Parathyroid adenoma (tissue), 2 donors: Measurements from ENCODE around the gene XRCC6.

Experiments
- H2AFZ ChIP-seq: fragments of 300-600 bp; sonication (generic); one replicate; pipeline ENCODE4 v1.7.0; 2017; ENCODE audit warnings: antibody characterized with exemption, mild to moderate bottlenecking
- H3K27ac ChIP-seq: fragments of 300-600 bp; sonication (generic); one replicate; pipeline ENCODE4 v1.7.0; 2017
- H3K27me3 ChIP-seq: fragments of 300-600 bp; sonication (generic); one replicate; pipeline ENCODE4 v1.7.0; 2017; ENCODE audit warnings: low read length; ENCODE audit not compliant: control insufficient read depth, insufficient read depth
- H3K36me3 ChIP-seq: fragments of 300-600 bp; sonication (generic); one replicate; pipeline ENCODE4 v1.7.0; 2017; ENCODE audit warnings: low read length; ENCODE audit not compliant: control insufficient read depth, insufficient read depth
- H3K4me1 ChIP-seq: fragments of 300-600 bp; sonication (generic); one replicate; pipeline ENCODE4 v1.7.0; 2017; ENCODE audit warnings: control low read depth
- H3K4me2 ChIP-seq: fragments of 300-600 bp; sonication (generic); one replicate; pipeline ENCODE4 v1.7.0; 2017; ENCODE audit warnings: low read length
- H3K4me3 ChIP-seq: fragments of 300-600 bp; sonication (generic); one replicate; pipeline ENCODE4 v1.7.0; 2017; ENCODE audit warnings: low read depth, low read length
- H3K79me2 ChIP-seq: fragments of 300-600 bp; sonication (generic); one replicate; pipeline ENCODE4 v1.7.0; 2017; ENCODE audit warnings: control low read depth
- H3K9ac ChIP-seq: fragments of 300-600 bp; sonication (generic); one replicate; pipeline ENCODE4 v1.7.0; 2017; ENCODE audit warnings: mild to moderate bottlenecking
- H3K9me3 ChIP-seq: fragments of 300-600 bp; sonication (generic); one replicate; pipeline ENCODE4 v1.7.0; 2017; ENCODE audit warnings: low read length; ENCODE audit not compliant: control insufficient read depth
- TF ChIP-seq, protein P1 (sequence below): fragments of 300-600 bp; sonication (generic); IDR thresholded peaks from one replicate; pipeline ENCODE4 v1.7.0; 2017; ENCODE audit warnings: antibody characterized with exemption, mild to moderate bottlenecking
- donor health status: primary hyperparathyroidism.

The XRCC6 gene

DNA sequence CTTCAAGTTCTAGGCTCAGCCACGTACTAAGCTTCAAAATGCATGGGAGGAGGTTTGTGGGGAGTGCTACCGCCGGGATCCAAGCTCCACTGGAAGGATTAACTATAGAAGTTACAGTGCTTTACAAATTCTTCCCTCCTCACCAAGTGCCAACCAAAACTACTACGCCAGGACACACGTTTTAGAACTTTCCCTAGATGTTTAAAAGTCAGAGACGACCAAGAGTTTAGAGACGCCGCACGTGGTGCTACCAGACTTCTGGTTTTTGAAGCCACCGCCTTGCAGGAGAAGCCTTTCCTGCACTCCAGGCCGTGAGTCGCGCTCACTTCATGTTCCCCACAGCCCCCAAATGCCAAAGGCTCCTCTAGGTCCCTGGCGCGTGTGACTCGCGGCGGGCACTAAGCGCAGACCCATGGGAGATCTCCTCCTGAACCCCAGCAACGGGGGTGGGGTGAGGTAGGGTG is 66.8 kb downstream of the XRCC6 start:
- H3K36me3 ChIP-seq = no peaks in the 10 kb centered on the region
- H3K4me1 ChIP-seq = no peaks in the 10 kb centered on the region
- no peaks in the 10 kb centered on the region for H3K27me3 ChIP-seq
- H3K4me2 ChIP-seq = peak overlapping the region; percentile 98
- peak overlapping the region; percentile 95 for H2AFZ ChIP-seq
- TF ChIP-seq, protein P1, sequence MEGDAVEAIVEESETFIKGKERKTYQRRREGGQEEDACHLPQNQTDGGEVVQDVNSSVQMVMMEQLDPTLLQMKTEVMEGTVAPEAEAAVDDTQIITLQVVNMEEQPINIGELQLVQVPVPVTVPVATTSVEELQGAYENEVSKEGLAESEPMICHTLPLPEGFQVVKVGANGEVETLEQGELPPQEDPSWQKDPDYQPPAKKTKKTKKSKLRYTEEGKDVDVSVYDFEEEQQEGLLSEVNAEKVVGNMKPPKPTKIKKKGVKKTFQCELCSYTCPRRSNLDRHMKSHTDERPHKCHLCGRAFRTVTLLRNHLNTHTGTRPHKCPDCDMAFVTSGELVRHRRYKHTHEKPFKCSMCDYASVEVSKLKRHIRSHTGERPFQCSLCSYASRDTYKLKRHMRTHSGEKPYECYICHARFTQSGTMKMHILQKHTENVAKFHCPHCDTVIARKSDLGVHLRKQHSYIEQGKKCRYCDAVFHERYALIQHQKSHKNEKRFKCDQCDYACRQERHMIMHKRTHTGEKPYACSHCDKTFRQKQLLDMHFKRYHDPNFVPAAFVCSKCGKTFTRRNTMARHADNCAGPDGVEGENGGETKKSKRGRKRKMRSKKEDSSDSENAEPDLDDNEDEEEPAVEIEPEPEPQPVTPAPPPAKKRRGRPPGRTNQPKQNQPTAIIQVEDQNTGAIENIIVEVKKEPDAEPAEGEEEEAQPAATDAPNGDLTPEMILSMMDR = no peak
- peaks cover 5% of the 10 kb centered on the region for H3K79me2 ChIP-seq
- H3K9ac ChIP-seq = no peak overlapping the region
- H3K9me3 ChIP-seq = no peaks in the 10 kb centered on the region
- peak overlapping the region; percentile 97 for H3K27ac ChIP-seq
- peak overlapping the region; percentile 91 for H3K4me3 ChIP-seq

DNA sequence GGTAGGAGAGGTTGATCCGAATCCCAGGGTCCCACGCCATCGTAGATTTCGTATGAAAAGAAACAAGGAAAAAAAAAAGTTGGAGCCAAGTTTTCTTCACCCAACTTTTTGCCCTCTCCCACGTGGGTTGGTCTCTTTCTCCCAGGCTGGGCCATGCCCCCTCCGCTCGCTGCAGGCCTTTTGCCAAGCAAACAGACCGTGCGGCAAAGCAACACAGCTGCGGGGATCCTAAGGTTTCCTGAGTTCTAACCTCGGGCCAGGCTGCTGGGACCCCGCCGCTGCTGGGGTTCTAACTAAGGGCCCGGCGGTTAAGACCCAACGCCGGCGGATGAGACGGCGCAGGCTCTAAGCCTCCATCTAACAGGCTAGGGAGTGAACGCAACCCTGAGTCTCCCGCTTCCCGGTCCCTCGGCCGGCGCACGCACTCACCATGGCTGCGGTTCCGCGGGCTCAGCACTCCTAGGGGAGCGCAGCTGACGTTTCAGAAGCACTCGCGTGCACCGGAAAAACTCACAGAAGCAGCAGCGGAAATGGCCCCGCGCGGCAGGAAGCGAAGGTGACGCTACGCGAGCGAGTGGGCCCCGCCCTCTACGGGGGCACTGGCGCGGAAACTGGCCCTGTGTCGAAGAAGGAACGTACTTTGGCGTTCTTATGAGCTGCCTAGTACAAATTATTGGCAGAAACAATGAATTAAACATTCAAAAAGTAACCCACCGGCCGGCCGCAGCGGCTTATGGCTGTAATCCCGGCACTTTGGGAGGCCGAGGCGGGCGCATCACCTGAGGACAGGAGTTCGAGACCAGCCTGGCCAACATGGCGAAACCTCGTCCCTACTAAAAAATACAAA is 67.5 kb downstream of the XRCC6 start, which contains the start of gene SNU13:
Gene SNU13, minus strand, starts transcription at position 503 of the 847 bp plus-strand sequence. Its CDS starts 71 bp downstream, at position 432.
- H3K4me1 ChIP-seq = no peaks in the 10 kb centered on the region
- peak within 1 kb of the TSS; percentile 91 for H3K4me3 ChIP-seq
- no peaks in the 10 kb centered on the region for H3K36me3 ChIP-seq
- peak within 1 kb of the TSS; percentile 53 for H3K9ac ChIP-seq
- H3K27ac ChIP-seq = peak within 1 kb of the TSS; percentile 97
- peak within 1 kb of the TSS; percentile 95 for H2AFZ ChIP-seq
- TF ChIP-seq, protein P1 = no peak
- peaks cover 5% of the 10 kb centered on the region for H3K79me2 ChIP-seq
- no peaks in the 10 kb centered on the region for H3K27me3 ChIP-seq
- H3K9me3 ChIP-seq = no peaks in the 10 kb centered on the region
- peak within 1 kb of the TSS; percentile 98 for H3K4me2 ChIP-seq

DNA sequence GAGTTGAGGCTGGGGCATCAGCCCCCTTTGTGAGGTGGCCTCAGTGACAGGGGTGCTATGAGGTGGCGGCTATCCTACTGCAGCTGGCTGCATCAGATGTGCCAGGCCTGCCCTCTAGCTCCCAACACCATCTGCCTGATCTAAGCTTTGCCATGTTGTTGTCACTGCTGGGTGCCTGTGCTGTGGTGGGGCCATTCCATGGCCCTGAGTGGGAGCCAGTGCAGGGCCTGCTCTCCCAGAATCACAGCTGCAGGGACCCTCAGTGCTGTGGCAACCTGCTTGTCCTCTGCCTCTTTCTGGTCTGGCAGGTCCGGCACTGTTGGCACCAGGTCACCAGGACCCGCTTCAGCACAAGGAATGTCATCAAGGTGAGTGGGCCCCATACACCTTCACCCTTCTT is 69.4 kb downstream of the XRCC6 start:
- no peaks in the 10 kb centered on the region for H3K36me3 ChIP-seq
- H3K79me2 ChIP-seq = peaks cover 5% of the 10 kb centered on the region
- H3K9me3 ChIP-seq = no peaks in the 10 kb centered on the region
- no peak overlapping the region for H3K4me2 ChIP-seq
- no peaks in the 10 kb centered on the region for H3K27me3 ChIP-seq
- no peak overlapping the region for H3K9ac ChIP-seq
- TF ChIP-seq, protein P1 = no peak
- H3K4me3 ChIP-seq = no peak overlapping the region
- no peak overlapping the region for H2AFZ ChIP-seq
- H3K4me1 ChIP-seq = no peaks in the 10 kb centered on the region
- H3K27ac ChIP-seq = no peak overlapping the region

DNA sequence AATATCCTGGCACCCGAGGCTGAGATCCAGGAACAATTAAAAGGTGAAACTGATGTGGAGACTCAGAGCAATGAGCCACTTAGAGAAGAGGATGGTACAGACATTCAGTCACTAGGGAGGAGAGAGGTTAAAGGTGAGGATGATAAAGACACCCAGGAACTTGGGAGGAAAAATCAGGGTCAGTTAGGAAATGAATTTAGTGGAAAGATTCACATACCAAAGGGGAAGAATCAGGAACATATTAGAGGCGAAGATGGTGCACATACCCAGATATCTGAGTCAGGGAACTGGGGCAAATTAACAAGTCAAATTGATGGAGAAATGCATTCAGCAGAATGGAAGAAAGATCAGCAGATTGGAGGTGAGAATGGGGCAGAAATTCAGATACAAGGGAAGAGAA is 74.1 kb downstream of the XRCC6 start:
- TF ChIP-seq, protein P1 = no peak
- H2AFZ ChIP-seq = no peak overlapping the region
- H3K4me2 ChIP-seq = no peak overlapping the region
- no peaks in the 10 kb centered on the region for H3K79me2 ChIP-seq
- no peaks in the 10 kb centered on the region for H3K4me1 ChIP-seq
- no peaks in the 10 kb centered on the region for H3K9me3 ChIP-seq
- H3K4me3 ChIP-seq = no peak overlapping the region
- no peaks in the 10 kb centered on the region for H3K27me3 ChIP-seq
- H3K9ac ChIP-seq = no peak overlapping the region
- no peak overlapping the region for H3K27ac ChIP-seq
- no peaks in the 10 kb centered on the region for H3K36me3 ChIP-seq
